Body of pancreas (tissue), 4 donors: ENCODE data around the gene PMEL.

Source experiments
- CTCF ChIP-seq, 7 experiments: fragments of 450-650 bp in 4 of 7; fragments of 200-600 bp in 3 of 7; sonication (generic) in 3 of 7; IDR thresholded peaks; one replicate each; pipeline ENCODE4 v1.5.1; 2016 to 2019; ENCODE audit warnings: antibody characterized with exemption in 7 of 7
- POLR2A ChIP-seq, 3 donors: fragments of 450-650 bp; IDR thresholded peaks; one replicate each; pipeline ENCODE4 v1.6.1; 2016; ENCODE audit warnings: antibody characterized with exemption in 3 of 3, mild to moderate bottlenecking in 2 of 3

DNA sequence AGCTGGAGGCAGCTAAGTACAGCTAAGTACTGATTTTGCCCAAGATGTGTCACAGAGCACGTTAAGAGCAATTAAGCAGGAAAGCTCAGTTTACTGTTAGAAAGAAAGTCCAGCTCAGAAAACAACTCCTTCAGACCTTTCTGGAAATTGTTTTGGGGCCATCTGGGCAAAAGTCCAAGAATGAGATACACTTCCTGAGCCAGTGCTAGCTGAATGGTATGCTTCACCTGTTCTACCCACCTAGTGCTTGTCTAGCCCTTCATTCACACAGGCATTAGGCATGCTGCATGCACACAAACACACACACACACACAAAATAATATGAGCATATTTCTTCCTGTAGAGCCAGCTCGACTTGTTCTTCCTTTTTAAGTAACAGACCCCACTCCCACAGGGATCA, 48.4 kb upstream of the PMEL start:
- TF ChIP-seq CTCF (IDR thresholded peaks at IDR 0.05) (no peak), POLR2A (IDR thresholded peaks at IDR 0.05) (no peak)
